G401 (cell line): Measurements from ENCODE around the gene PGAM4. TPM values are rescaled to one million over a fixed set of nuclear protein-coding genes. Genes with fewer than 3 reads are reported as not detected.
"Not testable (repeated sequence)": the region's sequence is repeated elsewhere in the genome, so short reads cannot be mapped to it uniquely, and the experiment has no call there.

Experiments used
- DNase-seq: peaks from one replicate; pipeline ENCODE4 v3.0.0-alpha.2; 2015; ENCODE audit warnings: low spot score
- in situ Hi-C: cut with HindIII; loops from 2 replicates; pipeline ENCODE4 v1.10.0; 2016; ENCODE audit warnings: low sequenced_read_pairs, mixed read lengths
- total RNA-seq: library from RNA; depleted of rRNA; stranded (reverse); fragments of >200 nt; shearing (Covaris generic); gene quantifications from 2 replicates; pipeline ENCODE4 v1.2.3, GENCODE V29; 2014; rRNA removed

Gene PGAM4
- 0.17 TPM in 1 of 2 replicates, not detected in the other for total RNA-seq

DNA sequence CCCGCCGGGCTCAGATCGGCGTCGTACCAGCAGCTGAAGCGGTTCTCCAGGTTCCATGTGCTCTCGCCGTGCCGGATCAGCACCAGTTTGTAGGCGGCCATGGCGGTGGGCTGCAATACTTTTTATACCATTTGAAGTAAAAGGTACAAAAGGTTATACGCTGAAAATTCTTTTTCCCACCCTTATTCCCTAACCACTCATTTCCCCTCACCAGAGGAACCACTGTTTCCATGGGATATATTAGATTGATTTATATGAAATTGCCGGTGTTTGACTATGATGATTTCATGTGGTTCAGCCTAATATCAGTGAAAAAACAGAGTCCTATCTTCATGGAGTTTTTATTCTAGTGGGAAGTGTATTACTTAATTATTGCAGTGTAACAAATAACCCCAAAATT is at the start of gene PGAM4:
Gene PGAM4, minus strand, starts transcription at position 101 of the 400 bp plus-strand sequence. Its CDS starts 0 bp downstream, at position 101.
- in situ Hi-C loops, result no loop called here

DNA sequence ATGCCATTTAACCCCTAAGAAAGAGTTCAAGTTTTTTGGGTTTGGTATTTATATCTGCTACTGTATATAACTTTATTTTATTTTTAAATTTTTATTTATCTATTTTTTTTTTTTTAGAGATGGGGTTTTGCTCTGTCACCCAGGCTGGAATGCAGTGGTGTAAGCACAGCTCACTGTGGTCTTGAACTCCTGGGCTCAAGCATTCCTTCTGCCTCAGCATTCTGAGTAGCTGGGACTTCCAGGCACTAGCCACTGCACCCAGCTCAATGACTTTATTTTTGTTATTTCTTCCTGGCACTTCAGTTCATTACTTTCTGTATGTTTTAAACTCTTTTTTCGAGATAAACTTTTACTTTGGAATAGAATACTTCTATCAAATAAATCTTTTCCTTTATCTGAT is 42.4 kb upstream of the PGAM4 start:
- no peak for DNase-seq
- in situ Hi-C loops, result no loop called here

More for the DNA sequence above, at the start of gene PGAM4:
- DNase-seq, result no peak

DNA sequence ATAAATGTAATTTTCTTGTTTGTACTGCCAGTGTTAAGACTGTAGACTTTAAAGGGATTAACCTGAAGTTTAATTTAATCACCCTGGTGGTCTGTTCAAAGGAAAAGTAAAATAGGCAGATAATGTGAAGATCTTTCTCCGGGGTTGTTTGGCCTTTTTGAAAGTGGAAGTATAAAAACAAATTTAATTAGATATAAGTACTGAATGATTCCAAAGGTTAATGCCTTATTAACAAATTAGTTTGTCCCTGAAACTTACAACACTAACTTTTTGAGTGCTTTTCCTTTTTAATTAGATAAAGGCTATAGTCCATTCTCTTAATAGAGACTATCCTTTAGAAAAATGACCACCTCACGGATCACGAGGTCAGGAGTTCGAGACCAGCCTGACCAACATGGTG is 10.4 kb upstream of the PGAM4 start:
- no peak for DNase-seq
- in situ Hi-C loops, result no loop called here

DNA sequence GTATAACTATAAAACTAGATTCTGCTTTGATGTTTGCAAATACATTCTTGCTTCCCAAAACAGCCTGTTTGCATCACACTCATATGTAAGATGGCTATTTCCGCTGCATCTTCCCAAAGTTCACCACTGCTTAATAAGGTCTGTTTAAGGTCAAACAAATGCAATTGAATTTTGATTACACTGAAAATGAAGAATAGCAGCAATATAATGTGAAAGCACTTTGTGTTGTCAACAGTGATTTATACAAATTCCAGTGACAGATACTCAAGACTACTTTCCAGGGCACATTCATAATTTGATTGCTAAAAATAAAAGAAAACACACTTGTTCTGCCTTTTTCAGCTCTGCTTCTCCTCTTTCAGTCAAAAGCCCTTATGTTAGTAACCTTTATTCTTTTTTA is 8.1 kb upstream of the PGAM4 start:
- DNase-seq, result no peak
- in situ Hi-C loops, result no loop called here

DNA sequence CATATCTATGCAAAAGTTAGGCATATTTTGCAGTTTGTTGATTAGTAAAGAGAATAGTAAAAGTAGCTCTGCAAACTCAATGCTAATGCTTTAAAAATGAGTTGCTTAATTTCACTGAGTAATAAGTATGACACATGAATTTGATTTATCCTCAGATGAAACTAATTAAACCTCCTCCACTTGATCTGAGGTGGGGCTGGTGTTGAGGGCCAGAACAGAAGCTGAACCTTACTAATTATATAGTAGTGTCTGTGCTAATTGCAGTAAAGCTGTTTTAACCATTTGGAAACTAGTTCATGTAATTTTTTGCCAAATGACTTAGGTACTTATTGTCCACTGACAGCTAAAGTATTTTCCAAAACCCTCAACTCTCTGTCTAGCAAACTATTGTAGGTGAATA is 7.7 kb upstream of the PGAM4 start:
- DNase-seq, result no peak
- in situ Hi-C loops, result no loop called here

DNA sequence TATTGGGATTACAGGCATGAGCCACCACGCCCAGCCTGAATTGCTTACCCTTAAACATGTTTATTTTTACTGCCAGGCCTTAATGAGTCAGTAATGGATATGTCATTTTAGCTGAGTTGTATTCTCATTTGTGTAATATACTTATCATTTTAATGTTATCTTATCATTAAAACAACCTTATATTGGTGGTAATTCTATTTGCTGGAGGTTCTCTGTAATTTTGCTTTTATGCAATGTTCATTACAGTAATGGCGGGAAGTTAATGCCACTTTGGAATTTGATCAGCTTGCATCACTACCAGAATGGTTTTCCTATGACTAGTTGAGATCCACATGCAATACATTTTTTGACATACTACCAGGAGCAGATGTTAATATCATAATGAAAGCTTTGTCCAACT is 6.3 kb upstream of the PGAM4 start:
- in situ Hi-C loops, result no loop called here
- no peak for DNase-seq

DNA sequence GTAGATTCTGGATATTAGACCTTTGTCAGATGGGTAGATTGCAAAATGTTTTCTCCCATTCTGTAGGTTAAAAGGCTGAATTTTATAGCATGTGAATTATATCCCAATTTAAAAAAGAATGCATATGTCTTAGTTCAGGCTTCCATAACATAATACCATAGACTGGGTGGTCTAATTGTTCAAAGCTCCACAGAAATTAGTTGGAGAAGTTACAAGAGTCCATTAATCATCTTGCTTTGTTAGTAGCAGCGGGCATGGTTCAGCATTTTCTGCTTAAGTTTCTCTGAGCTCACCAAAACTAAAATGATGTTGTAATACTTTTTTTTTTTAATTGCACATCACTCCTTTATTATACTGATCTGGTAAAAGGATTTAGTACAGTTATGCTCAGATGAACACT is 1.8 kb downstream of the PGAM4 start:
- in situ Hi-C loops, result no loop called here
- no peak for DNase-seq

DNA sequence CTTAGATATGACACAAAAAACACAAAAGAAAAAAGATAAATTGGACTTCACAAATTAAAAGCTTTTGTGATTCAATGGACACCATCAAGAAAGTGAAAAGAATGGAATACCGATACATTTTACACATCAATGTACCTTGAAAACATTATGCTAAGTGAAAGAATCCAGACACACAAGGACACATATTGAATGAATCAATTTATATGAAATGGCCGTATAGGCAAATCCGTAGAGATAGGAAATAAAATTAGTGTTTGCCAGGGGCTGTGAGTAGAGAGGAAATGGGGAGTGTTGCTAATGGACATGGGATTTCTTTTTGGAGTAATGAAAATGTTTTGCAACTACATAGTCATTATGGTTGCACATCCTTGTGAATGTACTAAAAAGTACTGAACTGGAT is 3.1 kb downstream of the PGAM4 start:
- in situ Hi-C loops, result no loop called here
- DNase-seq, result no peak

DNA sequence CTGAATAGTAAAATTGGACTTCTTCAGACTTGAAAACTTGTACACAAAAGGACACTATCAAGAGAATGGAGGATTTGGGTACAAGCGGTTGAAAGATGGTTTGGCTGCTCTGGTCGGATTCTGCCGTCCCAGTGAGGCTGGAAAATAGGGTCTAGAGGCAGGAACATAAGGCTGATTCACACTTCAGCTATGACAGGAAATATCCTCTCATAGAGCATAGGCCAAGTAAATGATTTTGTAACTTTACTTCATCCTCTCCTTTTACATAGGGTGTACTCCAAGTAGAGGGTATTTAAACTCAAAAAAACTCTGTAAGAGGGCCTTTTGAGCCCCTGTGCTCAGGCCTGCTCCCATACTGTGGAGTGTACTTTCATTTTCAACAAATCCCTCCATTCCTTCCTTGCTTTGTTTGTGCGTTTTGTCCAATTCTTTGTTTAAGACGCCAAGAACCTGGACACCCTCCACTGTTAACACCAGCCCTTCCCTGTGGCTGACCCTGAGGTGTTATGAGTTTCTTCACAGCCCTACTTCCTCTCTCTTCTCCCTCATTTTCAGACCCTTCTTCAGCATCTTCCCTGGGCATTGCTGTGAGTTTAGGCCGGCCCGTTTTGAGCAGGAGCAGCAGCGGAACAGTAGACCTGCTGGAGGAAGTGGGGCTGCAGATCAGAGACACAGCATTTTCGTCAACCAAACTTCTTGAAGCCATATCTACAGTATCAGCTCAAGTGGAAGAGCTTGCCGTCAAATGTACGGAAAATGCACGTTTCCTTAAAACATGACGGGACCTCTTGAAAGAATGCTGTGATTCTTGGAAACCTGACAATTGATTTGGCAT is 7.2 kb downstream of the PGAM4 start:
- in situ Hi-C loops, result no loop called here
- no peak for DNase-seq

DNA sequence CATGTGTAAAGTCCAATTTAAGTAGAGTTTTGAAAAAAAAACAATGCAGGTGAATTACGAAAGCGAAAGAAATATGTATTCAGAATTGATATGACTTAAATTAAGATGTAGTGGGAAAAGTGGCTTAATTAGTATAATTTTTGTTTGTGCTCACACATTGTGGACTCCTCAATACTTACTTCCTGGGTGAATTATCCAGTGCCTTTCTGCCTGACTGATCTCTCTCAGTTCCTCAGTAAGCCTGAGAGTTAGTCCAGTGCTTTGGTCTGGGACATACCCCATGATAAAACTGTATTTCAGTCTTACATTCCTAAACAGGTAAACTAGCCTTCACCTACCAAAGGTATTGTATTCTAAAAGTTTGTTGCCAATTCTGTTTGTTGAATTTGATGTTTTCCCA is 8.4 kb downstream of the PGAM4 start:
- no peak for DNase-seq
- in situ Hi-C loops, result no loop called here

DNA sequence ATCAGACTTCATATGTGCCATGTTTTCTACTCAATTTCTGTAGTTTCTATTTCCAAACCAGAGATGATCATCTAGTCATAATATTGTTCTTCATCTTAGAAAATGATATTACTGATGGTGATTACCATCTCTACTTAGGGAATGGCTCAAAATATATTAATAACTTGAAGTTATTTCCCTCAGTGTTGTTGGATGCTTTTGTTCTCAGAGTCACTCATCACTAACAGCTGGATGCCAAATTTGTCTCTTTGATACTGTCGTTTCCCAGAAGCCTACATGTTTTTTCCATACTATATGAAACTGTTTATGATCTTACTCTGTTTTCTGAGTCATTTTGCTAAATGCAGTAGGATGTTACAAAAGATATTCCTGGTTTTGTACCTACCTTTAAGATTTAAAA is 8.9 kb downstream of the PGAM4 start:
- DNase-seq, result no peak
- in situ Hi-C loops, result no loop called here

DNA sequence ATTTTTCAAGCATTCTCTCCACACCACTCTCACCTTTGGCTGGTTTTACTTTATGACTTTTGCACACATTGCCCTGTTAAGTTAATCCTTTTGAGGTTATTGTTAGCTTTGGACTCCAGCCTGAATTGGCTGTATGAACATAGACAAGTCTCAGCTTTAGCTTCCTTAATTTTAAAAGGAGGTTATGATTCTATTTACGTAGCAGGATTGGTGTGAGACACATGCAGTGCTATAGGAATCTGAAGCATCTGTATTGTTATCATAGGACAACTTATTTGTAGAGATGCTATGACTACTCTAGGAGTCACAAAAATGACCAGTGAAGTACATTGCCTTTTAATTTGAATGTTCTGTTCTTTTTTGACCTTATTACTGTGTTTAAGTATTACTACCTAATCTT is 15.7 kb downstream of the PGAM4 start:
- no peak for DNase-seq
- in situ Hi-C loops, result no loop called here

DNA sequence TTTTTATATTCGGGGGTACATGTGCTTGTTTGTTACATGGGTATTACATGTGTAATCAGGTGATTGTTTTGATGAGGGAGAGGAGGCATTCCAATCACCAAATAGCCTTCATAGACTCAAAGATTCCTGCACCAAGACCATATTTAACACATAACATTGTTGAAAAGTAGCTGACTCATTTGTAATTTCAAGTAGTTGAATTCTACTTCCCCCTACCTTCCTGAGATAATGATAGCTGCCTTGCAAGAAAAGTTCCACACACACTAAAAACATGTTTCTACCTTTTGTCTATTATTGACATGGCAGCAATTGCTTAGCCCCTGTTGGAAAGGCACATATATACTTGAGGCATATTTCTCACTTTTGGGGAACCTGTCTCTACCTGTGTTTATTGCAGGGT is 16.1 kb downstream of the PGAM4 start:
- no peak for DNase-seq

DNA sequence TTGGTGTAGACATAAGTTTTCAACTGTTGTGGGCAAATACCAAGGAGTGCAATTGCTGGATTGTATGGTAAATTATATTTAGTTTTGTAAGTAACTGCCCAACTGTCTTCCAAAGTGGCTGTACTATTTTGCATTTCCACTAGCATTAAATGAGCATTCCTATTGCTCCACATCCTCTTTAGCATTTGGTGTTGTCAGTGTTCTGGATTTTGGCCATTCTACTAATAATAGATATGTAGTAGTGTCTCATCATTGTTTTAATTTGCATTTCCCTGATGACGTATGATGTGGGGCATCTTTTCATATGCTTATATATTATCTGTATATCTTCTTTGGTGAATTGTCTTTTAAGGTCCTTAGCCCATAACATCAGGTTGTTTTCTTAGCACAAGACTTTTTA is 17.3 kb downstream of the PGAM4 start:
- in situ Hi-C loops, result no loop called here
- DNase-seq, result no peak

More for the DNA sequence above, 16.1 kb downstream of the PGAM4 start:
- in situ Hi-C loops, result no loop called here

DNA sequence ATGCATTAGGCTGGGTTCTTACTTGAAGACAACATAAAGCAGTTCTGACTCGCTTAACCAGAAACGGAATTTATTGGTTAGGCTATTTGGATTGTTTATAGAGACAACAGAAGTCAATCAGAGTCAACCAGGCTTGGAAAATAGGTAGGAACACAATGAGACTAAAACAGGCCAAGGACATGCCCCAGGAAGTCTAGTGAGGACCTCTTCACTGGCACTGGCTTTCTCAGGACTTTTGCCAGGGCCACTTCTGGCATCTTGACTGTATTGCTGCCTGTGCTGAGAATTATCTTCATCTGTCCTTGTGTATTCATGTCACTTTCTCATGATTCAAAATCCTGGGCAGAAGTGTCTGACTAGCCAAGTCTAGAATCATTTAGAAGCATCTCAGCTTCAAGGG is 19.6 kb downstream of the PGAM4 start:
- DNase-seq, result peak; percentile 3
- in situ Hi-C loops, result no loop called here

DNA sequence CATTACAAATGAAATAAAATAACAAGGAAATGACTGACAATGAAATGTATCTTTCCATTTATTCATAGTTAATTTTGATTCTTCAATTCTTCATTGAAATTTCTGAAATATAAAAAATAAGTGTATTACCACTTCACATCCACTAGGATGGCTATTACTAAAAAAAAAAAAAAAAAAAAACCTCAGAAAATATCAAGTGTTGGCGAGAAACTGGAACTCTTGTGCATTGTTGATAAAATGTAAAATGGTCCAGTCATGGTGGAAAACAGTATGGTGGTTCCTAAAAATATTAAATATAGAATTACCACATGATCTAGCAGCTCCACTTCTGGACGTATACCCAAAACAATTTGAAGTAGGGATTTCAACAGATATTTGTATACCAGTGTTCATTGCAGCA is 22.9 kb downstream of the PGAM4 start:
- in situ Hi-C loops, result no loop called here
- DNase-seq, result no peak

DNA sequence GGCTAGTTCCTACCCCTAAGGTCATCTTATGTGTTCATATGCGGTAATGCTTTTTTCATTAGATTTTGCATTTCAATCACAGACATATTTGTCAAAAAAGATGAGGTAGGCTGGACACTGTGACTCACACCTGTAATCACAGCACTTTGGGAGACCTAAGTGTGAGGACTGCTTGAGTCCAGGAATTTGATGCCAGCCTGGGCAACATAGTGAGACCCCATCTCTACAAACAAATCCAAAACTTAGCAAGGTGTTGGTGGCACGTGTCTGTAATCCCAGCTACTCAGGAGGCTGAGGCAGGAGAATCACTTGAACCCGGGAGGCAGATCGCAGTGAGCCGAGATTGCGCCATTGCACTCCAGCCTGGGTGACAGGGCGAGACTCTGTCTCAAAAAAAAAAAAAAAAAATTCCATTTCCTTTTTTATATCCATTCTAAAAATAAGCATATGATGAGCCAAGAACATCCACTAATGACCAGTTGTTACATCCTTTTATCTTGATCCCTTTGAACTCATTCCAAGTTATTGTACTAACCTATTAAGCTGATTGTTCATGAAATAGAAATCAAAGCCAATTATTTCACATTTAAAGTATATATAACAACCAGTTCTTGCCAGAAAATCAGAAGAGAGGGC is 23.4 kb downstream of the PGAM4 start:
- in situ Hi-C loops, result no loop called here
- DNase-seq, result no peak

DNA sequence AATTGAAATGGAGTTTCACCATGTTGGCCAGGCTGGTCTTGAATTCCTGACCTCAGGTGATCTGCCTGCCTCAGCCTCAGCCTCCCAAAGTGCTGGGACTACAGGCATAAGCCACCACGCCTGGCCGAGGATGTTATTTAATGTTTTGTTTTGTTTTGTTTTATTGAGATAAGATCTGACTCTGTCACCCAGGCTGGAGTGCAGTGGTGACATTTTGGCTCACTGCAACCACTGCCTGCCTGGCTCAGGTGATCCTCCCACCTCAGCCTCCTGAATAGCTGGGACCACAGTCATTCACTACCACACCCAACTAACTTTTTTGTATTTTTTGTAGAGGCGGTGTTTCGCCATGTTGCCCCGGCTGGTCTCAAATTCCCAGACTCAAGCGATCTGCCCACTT is 24.4 kb downstream of the PGAM4 start:
- in situ Hi-C loops, DNase-seq: not testable (repeated sequence)

DNA sequence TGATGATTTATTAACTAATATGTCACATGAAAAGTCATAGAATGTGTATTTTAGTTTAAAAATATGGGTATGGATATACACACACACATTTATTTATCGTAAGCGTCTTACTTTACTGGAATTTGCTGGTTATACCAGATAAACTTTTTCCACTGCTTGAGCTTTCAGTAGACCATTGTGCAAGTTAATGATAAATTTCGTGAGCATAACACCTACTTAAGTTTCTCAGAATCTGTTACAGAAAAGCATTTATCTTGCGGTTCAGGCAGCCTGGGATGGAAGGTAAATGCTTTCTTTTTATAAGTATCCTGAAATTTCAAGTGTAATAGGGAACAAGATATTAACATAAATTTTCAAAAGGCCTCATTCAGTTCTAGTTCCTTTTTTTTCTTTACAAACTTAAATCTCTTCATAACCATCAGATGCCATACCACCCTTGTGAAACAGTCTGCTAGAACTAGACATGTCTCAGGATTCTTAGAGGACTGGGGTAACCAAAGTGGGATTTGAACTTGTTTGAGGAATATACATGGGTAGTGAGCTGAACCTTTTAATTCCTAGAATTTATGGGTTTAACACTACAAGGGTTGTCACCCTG is 31.3 kb downstream of the PGAM4 start:
- DNase-seq, result no peak
- in situ Hi-C loops, result no loop called here

DNA sequence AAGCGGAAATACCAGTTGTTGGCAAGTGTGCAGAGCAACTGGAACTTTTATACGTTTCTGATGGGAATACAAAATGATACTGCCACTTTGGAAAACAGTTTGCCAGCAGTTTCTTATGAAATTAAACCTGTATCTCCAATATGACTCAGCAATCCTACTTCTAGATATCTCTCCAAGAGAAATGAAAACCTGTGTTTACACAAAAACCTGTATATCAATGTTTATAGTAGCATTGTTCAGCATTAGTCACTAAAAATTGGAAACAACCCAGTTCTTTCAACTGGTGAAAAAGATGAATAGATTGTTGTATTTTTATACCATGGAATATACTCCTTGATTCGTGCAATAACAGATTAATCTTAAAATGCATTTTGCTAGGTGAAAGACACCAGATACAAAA is 32.1 kb downstream of the PGAM4 start:
- no peak for DNase-seq

More for the DNA sequence above, 32.1 kb downstream of the PGAM4 start:
- in situ Hi-C loops, result no loop called here
